Astrocyte of the spinal cord (primary cell): ENCODE measurements around the gene LIN54.

ENCODE experiments used
- DNase-seq: peaks from one replicate; pipeline ENCODE4 v3.0.0; 2011; ENCODE audit warnings: low read depth, low spot score
- H3K4me3 ChIP-seq: 2 replicates; pipeline ENCODE4 v1.5.1; 2011; ENCODE audit warnings: low read depth, mild to moderate bottlenecking, low read length, moderate library complexity
- in situ Hi-C: cut with HindIII; loops from 2 replicates; pipeline ENCODE4 v1.10.0; 2017; ENCODE audit warnings: low sequenced_read_pairs
- TF ChIP-seq, protein P1 (sequence below): IDR thresholded peaks from 2 replicates; pipeline ENCODE4 v1.5.1; 2012; ENCODE audit warnings: low read depth, mild to moderate bottlenecking, low read length, inconsistent platforms

Gene LIN54

DNA sequence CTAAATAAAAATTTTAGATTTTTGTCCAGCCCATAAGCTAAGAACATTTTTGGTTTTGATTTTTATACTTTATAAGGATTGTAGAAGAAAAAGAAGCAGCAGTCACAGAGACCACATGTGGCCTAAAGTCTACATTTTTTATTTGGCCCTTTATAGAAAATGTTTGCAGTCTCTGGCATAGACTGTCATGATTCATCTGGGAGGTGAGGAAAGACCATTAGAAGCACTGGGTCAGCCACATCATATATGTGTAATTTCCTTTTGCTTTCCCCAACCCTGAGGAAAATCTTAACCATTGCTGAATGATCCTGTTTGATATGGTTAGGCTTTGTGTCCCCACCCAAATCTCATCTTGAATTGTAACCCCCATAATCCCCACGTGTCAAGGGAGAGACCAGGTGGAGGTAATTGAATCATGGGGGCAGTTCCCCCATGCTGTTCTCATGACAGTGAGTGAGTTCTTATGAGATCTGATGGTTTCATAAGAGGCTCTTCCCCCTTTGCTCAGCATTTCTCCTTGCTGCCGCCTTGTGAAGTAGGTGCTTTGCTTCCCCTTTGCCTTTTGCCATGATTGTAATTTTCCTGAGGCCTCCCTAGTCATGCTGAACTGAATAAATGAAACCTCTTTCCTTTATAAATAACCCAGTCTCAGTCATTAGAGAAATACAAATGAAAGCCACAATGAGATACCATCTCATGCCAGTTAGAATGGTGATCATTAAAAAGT, 12.3 kb upstream of the LIN54 start:
- H3K4me3 ChIP-seq, result no peak overlapping the region
- peak; percentile 56 for DNase-seq
- TF ChIP-seq, protein P1, sequence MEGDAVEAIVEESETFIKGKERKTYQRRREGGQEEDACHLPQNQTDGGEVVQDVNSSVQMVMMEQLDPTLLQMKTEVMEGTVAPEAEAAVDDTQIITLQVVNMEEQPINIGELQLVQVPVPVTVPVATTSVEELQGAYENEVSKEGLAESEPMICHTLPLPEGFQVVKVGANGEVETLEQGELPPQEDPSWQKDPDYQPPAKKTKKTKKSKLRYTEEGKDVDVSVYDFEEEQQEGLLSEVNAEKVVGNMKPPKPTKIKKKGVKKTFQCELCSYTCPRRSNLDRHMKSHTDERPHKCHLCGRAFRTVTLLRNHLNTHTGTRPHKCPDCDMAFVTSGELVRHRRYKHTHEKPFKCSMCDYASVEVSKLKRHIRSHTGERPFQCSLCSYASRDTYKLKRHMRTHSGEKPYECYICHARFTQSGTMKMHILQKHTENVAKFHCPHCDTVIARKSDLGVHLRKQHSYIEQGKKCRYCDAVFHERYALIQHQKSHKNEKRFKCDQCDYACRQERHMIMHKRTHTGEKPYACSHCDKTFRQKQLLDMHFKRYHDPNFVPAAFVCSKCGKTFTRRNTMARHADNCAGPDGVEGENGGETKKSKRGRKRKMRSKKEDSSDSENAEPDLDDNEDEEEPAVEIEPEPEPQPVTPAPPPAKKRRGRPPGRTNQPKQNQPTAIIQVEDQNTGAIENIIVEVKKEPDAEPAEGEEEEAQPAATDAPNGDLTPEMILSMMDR, result no peak
- in situ Hi-C loops, result no loop called here

GRCh38 chr4:83019794-83020494, 9.3 kb upstream of the LIN54 start:
- in situ Hi-C loops, result no loop called here
- no peak overlapping the region for H3K4me3 ChIP-seq
- TF ChIP-seq, protein P1, result no peak
- DNase-seq, result no peak

DNA sequence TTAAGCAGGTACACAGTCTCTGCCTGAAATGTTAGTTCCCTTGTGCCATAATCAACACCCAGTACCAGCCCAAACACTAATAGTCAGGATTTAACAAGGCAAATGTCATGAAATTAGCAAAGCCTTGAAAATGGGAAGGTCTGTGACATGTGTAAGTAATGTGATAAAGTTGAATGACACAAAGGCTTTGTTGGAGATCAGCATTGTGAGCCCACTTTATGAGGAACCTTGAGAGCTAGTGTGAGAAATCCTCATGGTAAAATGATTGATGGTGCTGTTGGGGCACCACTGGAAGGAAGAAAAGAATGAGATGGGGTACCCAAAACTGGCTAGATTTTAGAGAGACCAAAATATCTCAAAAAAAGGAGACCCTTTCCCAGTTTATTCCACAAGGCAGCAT, 3.3 kb upstream of the LIN54 start:
- in situ Hi-C loops, result no loop called here
- H3K4me3 ChIP-seq, result no peak overlapping the region
- TF ChIP-seq, protein P1, result no peak
- no peak for DNase-seq

DNA sequence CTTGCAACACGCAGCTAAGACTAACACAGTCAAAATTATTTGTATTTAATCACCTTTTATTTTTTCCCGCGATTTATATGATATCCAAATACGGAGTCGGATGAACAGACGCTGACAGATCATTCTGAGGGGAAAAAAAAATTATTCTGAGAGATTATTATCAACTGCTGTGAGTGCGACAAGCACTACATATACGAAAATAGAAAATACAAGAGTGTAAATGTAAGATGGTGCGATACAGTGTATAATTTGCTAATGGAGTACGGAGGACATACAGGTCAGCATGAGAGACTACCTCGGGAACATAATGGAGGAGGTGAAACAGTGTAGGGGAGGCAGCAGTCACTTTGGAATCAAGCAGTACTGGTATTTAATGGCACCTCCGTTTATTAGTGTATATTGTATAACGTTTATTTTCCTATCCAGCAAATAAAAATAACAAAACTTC, 2.8 kb upstream of the LIN54 start:
- DNase-seq, result no peak
- peak overlapping the region; percentile 64 for H3K4me3 ChIP-seq
- in situ Hi-C loops, result no loop called here
- TF ChIP-seq, protein P1, result no peak

- TF ChIP-seq, protein P1, result peak; percentile 44
- in situ Hi-C loops, result no loop called here
Measured at GRCh38 chr4:83012687-83013419, 2.2 kb upstream of the LIN54 start.

DNA sequence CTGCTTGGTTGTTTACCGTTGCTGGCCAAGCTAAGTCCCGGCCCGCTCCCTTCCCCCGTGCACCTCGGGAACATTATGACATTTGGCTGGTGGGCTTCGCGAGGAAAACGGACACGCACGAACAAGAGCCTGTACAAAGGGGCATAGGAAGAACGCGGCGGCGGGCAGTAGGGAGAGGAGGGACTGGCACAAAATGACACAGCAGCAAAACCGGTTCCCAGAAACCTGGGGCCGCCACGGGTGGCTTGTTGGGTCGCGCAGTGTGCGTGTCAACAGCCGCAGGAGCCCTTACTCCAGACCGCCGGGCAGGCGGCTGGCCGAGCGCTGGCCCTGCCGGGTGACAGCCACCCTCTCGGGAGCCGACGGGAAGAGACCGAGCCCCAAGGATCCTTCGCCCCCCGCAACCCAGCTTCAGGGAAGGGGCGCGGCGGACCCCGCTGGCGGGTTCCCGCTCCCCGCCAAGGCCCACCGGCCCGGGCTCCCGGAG, 1.6 kb upstream of the LIN54 start:
- peak overlapping the region; percentile 58 for H3K4me3 ChIP-seq
- TF ChIP-seq, protein P1, result no peak
- in situ Hi-C loops, result no loop called here
- no peak for DNase-seq

More at GRCh38 chr4:83012687-83013419, 2.2 kb upstream of the LIN54 start:
- H3K4me3 ChIP-seq, result peak overlapping the region; percentile 64
- DNase-seq, result peak; percentile 99
